Breast epithelium (tissue), 4 donors: ENCODE results near the gene HIP1. TPM values are rescaled to one million over a fixed set of nuclear protein-coding genes. Genes with fewer than 3 reads are reported as not detected.
"Not testable (repeated sequence)": the region's sequence is repeated elsewhere in the genome, so short reads cannot be mapped to it uniquely, and the experiment has no call there.

ENCODE experiments used
- DNase-seq, 2 donors: peaks; one replicate each; pipeline ENCODE4 v3.0.0-alpha.2; 2019; ENCODE audit warnings: low spot score in 2 of 2
- H3K27ac ChIP-seq, 2 donors: fragments of 200-600 bp; sonication (generic) in 1 of 2; one replicate each; pipeline ENCODE4 v1.5.1; 2016 to 2019; ENCODE audit warnings: mild to moderate bottlenecking in 1 of 2
- H3K27me3 ChIP-seq, 2 donors: fragments of 200-600 bp; sonication (generic) in 1 of 2; one replicate each; pipeline versions ENCODE4 v1.5.1 to v1.6.0; 2017 to 2019; ENCODE audit warnings: control low read depth in 1 of 2, mild to moderate bottlenecking in 1 of 2
- H3K36me3 ChIP-seq: fragments of 200-600 bp; one replicate; pipeline ENCODE4 v1.5.1; 2019
- H3K4me1 ChIP-seq, 2 donors: fragments of 200-600 bp; sonication (generic); one replicate each; pipeline ENCODE4 v1.5.1; 2016 to 2019; ENCODE audit warnings: control low read depth in 1 of 2
- H3K4me3 ChIP-seq, 3 donors: fragments of 200-600 bp; sonication (generic); 1 replicate in 2 of 3; 2 replicates in 1 of 3; pipeline ENCODE4 v1.5.1; 2016 to 2019; ENCODE audit warnings: mild to moderate bottlenecking in 3 of 3, moderate library complexity in 2 of 3
- H3K9me3 ChIP-seq, 2 donors: fragments of 200-600 bp; sonication (generic) in 1 of 2; one replicate each; pipeline ENCODE4 v1.5.1; 2016 to 2019; ENCODE audit warnings: control low read depth in 1 of 2
- CTCF ChIP-seq, 3 donors: fragments of 450-650 bp; IDR thresholded peaks; one replicate each; pipeline ENCODE4 v1.5.1; 2016 to 2017; ENCODE audit warnings: antibody characterized with exemption in 3 of 3, mild to moderate bottlenecking in 3 of 3, moderate library complexity in 3 of 3
- POLR2A ChIP-seq: fragments of 450-650 bp; IDR thresholded peaks from one replicate; pipeline ENCODE4 v1.6.1; 2016; ENCODE audit warnings: antibody characterized with exemption, mild to moderate bottlenecking, moderate library complexity
- POLR2AphosphoS5 ChIP-seq, 3 donors: sonication (generic); formaldehyde crosslinking; IDR thresholded peaks; one replicate each; pipeline ENCODE4 v1.6.1; 2017; ENCODE audit warnings: antibody characterized with exemption in 3 of 3
- intact Hi-C: fragments of 100-400 bp; cut with DNase I; formaldehyde crosslinking; loops from one replicate; pipeline ENCODE4 v1.15.1; 2023; ENCODE audit warnings: low total_unique reads
- total RNA-seq, 3 donors: library from RNA; depleted of rRNA; stranded (reverse); fragments of >200 nt; gene quantifications; one replicate each; pipeline ENCODE4 v1.1.0, GENCODE V29; 2016

HIP1 gene
- total RNA-seq, 3 donors from 2014 or later: 20.6 to 24.6 (median 23.8) TPM

- TF ChIP-seq POLR2AphosphoS5 (IDR thresholded peaks at IDR 0.05): no peak
- no peak for TF ChIP-seq CTCF (IDR thresholded peaks at IDR 0.05)
- TF ChIP-seq POLR2A: no peak
- Histone ChIP-seq H3K27ac (no peak overlapping the region), H3K27me3 (no peaks in the 10 kb centered on the region), H3K4me3 (no peak overlapping the region), H3K9me3 (no peaks in the 10 kb centered on the region), H3K36me3 (no peaks in the 10 kb centered on the region), H3K4me1 (peaks cover 0 to 4% of the 10 kb centered on the region in 2 donors)
- intact Hi-C loops: no loop called here
- no peak for DNase-seq
Measured at GRCh38 chr7:75567948-75568595, 170.7 kb downstream of the HIP1 start.

- Histone ChIP-seq H3K4me3 (no peak overlapping the region), H3K27me3 (no peaks in the 10 kb centered on the region), H3K27ac (peak overlapping the region; percentile 59 to 85), H3K9me3 (no peaks in the 10 kb centered on the region), H3K4me1 (peaks cover 0 to 4% of the 10 kb centered on the region in 2 donors), H3K36me3 (no peaks in the 10 kb centered on the region)
- intact Hi-C loops: no loop called here
- no peak for TF ChIP-seq CTCF (IDR thresholded peaks at IDR 0.05)
- TF ChIP-seq POLR2AphosphoS5 (IDR thresholded peaks at IDR 0.05): peak; percentile 43 to 78 (median 76)
- no peak for TF ChIP-seq POLR2A
- DNase-seq: peak; percentile 82 to 89
Measured at GRCh38 chr7:75565132-75565837, 173.5 kb downstream of the HIP1 start.

- Histone ChIP-seq H3K4me1 (peaks cover 0 to 4% of the 10 kb centered on the region in 2 donors), H3K27ac (no peak overlapping the region), H3K9me3 (no peaks in the 10 kb centered on the region), H3K36me3 (no peaks in the 10 kb centered on the region), H3K27me3 (no peaks in the 10 kb centered on the region), H3K4me3 (no peak overlapping the region)
- intact Hi-C loops: no loop called here
- no peak for DNase-seq
- TF ChIP-seq POLR2A (no peak), POLR2AphosphoS5 (IDR thresholded peaks at IDR 0.05) (no peak), CTCF (IDR thresholded peaks at IDR 0.05) (no peak)
Measured at GRCh38 chr7:75563171-75563570, 175.6 kb downstream of the HIP1 start.

- Histone ChIP-seq H3K27me3 (no peaks in the 10 kb centered on the region), H3K4me1 (peaks cover 0 to 2% of the 10 kb centered on the region in 2 donors), H3K36me3 (no peaks in the 10 kb centered on the region), H3K9me3 (no peaks in the 10 kb centered on the region), H3K4me3 (no peak overlapping the region), H3K27ac (no peak overlapping the region)
- no peak for TF ChIP-seq POLR2AphosphoS5 (IDR thresholded peaks at IDR 0.05)
- TF ChIP-seq CTCF (IDR thresholded peaks at IDR 0.05): no peak
- TF ChIP-seq POLR2A: no peak
- intact Hi-C loops: no loop called here
- DNase-seq: no peak
Measured at GRCh38 chr7:75559976-75560365, 178.8 kb downstream of the HIP1 start.

- TF ChIP-seq POLR2A (no peak), CTCF (IDR thresholded peaks at IDR 0.05) (no peak), POLR2AphosphoS5 (IDR thresholded peaks at IDR 0.05) (no peak)
- Histone ChIP-seq H3K4me1 (no peaks in the 10 kb centered on the region), H3K27me3 (no peaks in the 10 kb centered on the region), H3K9me3 (no peaks in the 10 kb centered on the region), H3K36me3 (no peaks in the 10 kb centered on the region), H3K4me3 (no peak overlapping the region), H3K27ac (no peak overlapping the region)
- no peak for DNase-seq
- intact Hi-C loops: no loop called here
Measured at GRCh38 chr7:75559355-75559975, 179.3 kb downstream of the HIP1 start.

GRCh38 chr7:75556835-75557234 is 181.9 kb downstream of the HIP1 start:
- intact Hi-C loops, H3K27me3 ChIP-seq, H3K4me3 ChIP-seq, DNase-seq, H3K9me3 ChIP-seq, H3K27ac ChIP-seq, H3K4me1 ChIP-seq, H3K36me3 ChIP-seq: not testable (repeated sequence)
